Left renal cortex interstitium (tissue), 4 donors: ENCODE measurements around the gene RAD9B. TPM values are rescaled to one million over a fixed set of nuclear protein-coding genes. Genes with fewer than 3 reads are reported as not detected.
"Not testable (repeated sequence)": the region's sequence is repeated elsewhere in the genome, so short reads cannot be mapped to it uniquely, and the experiment has no call there.

ENCODE experiments used
- DNase-seq, 4 donors: peaks; one replicate each; pipeline ENCODE4 v3.0.0-alpha.2; 2013; ENCODE audit warnings: low read depth in 4 of 4, low spot score in 2 of 4, missing footprints in 1 of 4
- polyA plus RNA-seq, 4 donors: library from polyadenylated mRNA; unstranded; fragments of 120-200 nt; gene quantifications; one replicate each; pipeline ENCODE4 v1.2.1, GENCODE V29; 2013; ENCODE audit not compliant: insufficient read length in 4 of 4

RAD9B gene
- polyA plus RNA-seq, result 1 to 10 TPM; 1.1 to 1.6 (median 1.2) TPM

DNA sequence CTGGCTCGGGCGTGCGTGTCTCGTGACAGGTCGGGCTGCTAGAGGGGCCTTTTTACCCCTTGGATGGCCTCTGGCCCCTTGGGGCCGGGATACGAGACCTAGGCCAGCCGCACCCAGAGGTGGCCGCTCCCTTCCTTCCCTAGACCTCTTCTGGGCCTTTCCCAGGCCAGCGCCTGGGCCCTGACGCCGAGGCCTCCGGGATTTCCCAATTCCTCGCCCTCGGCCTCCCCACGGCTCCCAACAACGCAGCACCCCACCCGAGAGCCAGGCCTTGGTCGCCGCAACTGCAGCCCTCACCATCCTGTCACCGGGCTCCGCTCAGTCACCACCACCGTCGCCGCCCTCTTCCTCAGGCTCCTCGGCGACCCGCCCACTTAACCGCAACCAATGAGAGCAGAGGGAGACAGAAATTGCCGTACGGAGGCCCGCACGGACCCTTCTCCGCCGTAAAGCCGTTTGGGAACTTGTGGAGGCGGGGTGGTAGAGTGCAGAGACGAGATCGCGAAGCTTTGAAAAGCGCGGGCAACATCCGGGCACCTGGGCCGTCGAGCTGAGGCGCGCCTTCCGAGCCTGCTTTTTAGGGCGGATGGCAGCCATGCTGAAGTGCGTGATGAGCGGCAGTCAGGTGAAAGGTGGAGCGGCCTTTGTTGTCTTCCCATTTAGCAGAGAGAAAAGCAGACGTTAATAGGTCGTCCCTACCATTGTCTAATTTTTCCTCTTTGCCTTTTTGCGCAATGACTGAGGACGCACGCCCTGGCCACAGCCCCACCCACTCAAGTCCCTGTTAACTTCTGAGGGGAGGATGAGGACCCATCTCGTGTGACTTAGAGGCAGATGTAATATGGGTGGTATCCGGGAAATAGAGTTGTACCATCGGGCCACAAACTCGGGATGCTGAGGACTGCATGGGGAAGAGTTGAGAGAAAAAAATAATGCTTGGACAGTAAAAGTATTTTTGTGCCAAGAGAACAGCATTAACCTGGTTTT, at the start of gene RAD9B, which contains the start of gene VPS29:
RAD9B (plus strand) TSS at position 580 of the 987 bp plus-strand sequence; CDS start at position 587, 7 bp downstream.
VPS29 (minus strand) TSS at position 360 of the 987 bp plus-strand sequence; CDS start at position 300, 60 bp downstream.
- DNase-seq, result peak; percentile 89 to 98 (median 94)

GRCh38 chr12:110453569-110454296, 48.4 kb upstream of the RAD9B start:
- DNase-seq, result no peak

- DNase-seq, result no peak
These were observed 43.4 kb upstream of the RAD9B start for GRCh38 chr12:110458756-110459155.

DNA sequence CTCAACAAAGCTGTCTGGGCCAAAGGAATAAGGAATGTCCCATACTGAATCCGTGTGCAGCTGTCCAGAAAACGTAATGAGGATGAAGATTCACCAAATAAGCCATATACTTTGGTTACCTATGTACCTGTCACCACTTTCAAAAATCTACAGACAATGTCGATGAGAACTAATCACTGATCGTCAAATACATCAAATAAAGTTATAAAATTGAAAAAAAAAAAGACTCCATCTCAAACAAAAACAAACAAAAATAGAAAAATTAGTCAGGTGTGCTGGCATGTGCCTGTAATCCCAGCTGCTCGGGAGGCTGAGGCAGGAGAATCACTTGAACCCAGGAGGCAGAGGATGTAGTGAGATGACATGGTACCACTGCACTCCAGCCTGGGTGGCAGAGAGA, 40.9 kb upstream of the RAD9B start:
- DNase-seq, result not testable (repeated sequence)

GRCh38 chr12:110465024-110465423, 37.1 kb upstream of the RAD9B start:
- no peak for DNase-seq

- not testable (repeated sequence) for DNase-seq
These were observed 36.4 kb upstream of the RAD9B start for GRCh38 chr12:110465765-110466164.

- DNase-seq, result no peak
These were observed 35.3 kb upstream of the RAD9B start for GRCh38 chr12:110466791-110467190.

- no peak for DNase-seq
These were observed 34.3 kb upstream of the RAD9B start for GRCh38 chr12:110467847-110468213.

GRCh38 chr12:110468214-110469048, 33.7 kb upstream of the RAD9B start, which contains the start of the genes FAM216A and GPN3:
TSS of gene FAM216A (plus strand) at chr12:110468845. CDS start at chr12:110468876, 31 bp downstream.
TSS of gene GPN3 (minus strand) at chr12:110468257. CDS start at chr12:110468203, 54 bp downstream.
- DNase-seq, result peak; percentile 97 to 99 (median 99)

GRCh38 chr12:110475426-110475825, 26.7 kb upstream of the RAD9B start:
- DNase-seq, result no peak

DNA sequence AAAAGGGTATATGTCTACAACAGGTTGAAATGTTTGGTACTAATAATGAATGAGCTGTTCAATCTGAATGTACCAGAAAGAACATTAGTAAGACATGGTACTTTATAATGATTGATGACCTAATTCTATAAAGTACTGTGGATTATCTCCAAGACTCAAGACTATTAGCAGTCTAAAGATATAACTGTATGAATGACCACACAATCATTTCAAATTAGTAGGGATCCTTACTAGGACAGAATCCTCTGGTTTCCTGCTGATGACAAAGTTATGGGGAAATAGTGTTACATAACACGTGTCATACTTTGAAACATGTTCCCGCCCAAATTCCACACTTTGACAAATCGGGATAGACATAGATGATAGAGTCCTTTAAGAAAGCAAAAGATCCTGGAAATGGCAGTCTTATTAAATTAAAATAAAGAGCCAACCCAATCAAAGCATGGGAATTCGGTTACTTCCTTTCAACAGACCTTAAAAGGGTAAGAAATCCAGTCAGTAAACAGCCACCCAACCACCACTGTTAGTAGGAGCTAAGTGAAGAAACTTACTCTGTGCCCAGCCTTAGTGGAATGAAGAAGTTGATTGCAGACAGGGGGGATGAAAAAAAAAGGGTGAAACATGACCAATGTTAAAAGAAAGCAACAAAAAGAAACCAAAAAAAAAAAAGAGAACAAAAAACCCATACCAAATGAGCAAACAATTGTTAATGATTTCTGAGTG, 3.0 kb upstream of the RAD9B start:
- DNase-seq, result no peak

GRCh38 chr12:110501399-110501751, 756 bp upstream of the RAD9B start:
- DNase-seq, result peak in 1 of 4 donors; percentile 8

GRCh38 chr12:110503432-110503831, 1.3 kb downstream of the RAD9B start:
- no peak for DNase-seq

DNA sequence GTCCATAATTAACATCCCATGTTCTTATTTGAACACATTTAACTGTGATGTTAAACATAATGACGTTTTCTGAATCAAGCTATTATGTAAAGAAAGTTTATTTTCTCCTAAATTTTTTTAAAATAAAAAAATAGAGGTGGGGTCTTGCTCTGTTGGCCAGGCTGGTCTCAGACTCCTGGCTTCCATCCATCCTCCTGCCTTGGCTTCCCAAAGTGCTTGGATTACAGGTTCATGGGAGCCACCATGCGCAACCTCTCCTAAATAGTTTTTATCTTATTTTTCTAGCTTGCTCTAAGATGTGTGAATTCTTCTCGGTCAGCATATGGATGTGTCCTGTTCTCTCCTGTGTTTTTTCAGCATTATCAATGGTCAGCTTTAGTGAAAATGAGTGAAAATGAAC, 3.2 kb downstream of the RAD9B start:
- DNase-seq, result no peak

- DNase-seq, result no peak
These were observed 6.0 kb downstream of the RAD9B start for GRCh38 chr12:110508071-110508586.

DNA sequence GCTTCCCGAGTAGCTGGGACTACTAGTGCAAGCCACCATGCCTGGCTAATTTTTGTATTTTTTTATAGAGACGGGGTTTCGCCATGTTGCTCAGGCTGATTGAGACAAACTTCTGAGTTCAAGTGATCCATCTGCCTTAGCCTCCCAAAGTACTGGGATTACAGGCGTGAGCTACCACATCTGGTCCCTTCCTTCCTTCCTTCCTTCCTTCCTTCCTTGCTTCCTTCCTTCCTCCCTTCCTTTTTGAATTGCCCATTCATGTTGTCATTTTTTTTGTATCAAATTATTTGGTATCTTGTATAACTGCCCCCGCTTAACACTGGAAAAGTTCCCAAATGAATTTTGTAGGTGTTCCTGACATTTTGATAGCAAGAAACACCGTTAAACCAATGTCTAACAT, 11.7 kb downstream of the RAD9B start:
- no peak for DNase-seq

- DNase-seq, result no peak
These were observed 12.2 kb downstream of the RAD9B start for GRCh38 chr12:110514363-110514762.

- no peak for DNase-seq
These were observed 14.9 kb downstream of the RAD9B start for GRCh38 chr12:110516995-110517394.

DNA sequence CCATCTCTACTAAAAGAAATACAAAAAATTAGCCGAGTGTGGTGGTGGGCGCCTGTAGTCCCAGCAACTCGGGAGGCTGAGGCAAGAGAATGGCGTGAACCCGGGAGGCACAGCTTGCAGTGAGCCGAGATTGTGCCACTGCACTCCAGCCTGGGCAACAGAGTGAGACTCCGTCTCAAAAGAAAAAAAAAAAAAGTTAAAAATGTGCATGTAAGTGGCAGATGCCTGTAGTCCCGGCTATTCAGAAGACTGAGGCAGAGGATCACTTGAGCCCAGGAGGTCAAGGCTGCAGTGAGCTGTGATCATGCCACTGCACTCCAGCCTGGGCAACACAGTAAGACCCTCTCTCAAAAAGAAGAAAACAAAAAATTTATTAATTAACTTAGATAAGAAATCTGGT, 15.9 kb downstream of the RAD9B start:
- DNase-seq, result not testable (repeated sequence)
